Vagina (tissue), 2 donors: Measurements from ENCODE around the gene MAP3K10.

Experiments used
- POLR2A ChIP-seq, 2 donors: fragments of 450-650 bp; IDR thresholded peaks; one replicate each; pipeline ENCODE4 v1.6.1; 2017; ENCODE audit warnings: antibody characterized with exemption in 2 of 2, mild to moderate bottlenecking in 2 of 2, moderate library complexity in 2 of 2
- POLR2AphosphoS5 ChIP-seq, 2 donors: sonication (generic); formaldehyde crosslinking; IDR thresholded peaks; one replicate each; pipeline ENCODE4 v1.9.0; 2017; ENCODE audit warnings: antibody characterized with exemption in 2 of 2, mild to moderate bottlenecking in 2 of 2, low read depth in 1 of 2; ENCODE audit not compliant: insufficient read depth in 1 of 2
- TF ChIP-seq, protein P1 (sequence below), 3 experiments: fragments of 450-650 bp in 2 of 3; fragments of 200-600 bp in 1 of 3; sonication (generic) in 1 of 3; IDR thresholded peaks; one replicate each; pipeline ENCODE4 v1.5.1; 2017 to 2019; ENCODE audit warnings: antibody characterized with exemption in 3 of 3, mild to moderate bottlenecking in 2 of 3, moderate library complexity in 2 of 3

DNA sequence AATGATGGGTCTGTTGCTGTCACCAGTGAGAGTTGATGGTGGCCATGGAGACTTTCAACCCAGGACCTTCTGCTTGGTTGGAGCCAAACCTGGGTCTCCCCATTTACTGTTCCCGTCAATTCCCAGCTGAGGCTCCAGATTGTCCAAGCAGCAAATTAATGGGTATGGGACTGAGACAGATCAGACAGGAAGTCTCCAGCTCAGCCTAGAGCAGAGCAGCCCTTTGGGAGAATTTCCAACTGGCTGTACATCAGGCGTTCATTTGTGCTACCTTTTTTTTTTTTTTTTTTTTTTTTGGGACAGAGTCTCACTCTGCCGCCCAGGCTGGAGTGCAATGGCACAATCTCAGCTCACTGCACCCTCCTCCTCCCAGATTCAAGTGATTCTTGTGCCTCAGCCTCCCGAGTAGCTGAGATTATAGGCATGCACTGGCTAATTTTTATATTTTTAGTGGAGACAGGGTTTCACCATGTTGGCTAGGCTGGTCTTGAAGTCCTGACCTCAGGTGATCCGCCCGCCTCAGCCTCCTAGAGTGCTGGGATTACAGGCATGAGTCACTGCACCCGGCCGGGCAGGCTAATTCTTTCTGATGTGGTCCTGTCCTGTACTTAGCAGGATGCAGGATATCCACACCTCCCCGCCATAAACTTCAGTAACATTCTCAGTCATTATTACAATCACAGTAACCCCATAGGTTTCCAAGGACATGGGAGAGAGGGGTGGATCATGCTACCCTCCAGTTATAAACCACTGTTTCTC, 9.3 kb downstream of the MAP3K10 start:
- TF ChIP-seq, protein P1, sequence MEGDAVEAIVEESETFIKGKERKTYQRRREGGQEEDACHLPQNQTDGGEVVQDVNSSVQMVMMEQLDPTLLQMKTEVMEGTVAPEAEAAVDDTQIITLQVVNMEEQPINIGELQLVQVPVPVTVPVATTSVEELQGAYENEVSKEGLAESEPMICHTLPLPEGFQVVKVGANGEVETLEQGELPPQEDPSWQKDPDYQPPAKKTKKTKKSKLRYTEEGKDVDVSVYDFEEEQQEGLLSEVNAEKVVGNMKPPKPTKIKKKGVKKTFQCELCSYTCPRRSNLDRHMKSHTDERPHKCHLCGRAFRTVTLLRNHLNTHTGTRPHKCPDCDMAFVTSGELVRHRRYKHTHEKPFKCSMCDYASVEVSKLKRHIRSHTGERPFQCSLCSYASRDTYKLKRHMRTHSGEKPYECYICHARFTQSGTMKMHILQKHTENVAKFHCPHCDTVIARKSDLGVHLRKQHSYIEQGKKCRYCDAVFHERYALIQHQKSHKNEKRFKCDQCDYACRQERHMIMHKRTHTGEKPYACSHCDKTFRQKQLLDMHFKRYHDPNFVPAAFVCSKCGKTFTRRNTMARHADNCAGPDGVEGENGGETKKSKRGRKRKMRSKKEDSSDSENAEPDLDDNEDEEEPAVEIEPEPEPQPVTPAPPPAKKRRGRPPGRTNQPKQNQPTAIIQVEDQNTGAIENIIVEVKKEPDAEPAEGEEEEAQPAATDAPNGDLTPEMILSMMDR (IDR thresholded peaks at IDR 0.05), result no peak
- TF ChIP-seq POLR2A (IDR thresholded peaks at IDR 0.05), result no peak
- no peak for TF ChIP-seq POLR2AphosphoS5 (IDR thresholded peaks at IDR 0.05; ENCODE audit: insufficient read depth in 1 of 2, low read depth in 1 of 2)
